Stimulated activated memory B cell treated with anti-CD40 and anti-IgM and Interleukin-4, amounts not matched to agents 10 μg/mL and 1 μg/mL and 100 μg/mL, for 72 hours (primary cell): ENCODE measurements around the gene IL1A.
A peak's percentile ranks its signal among the peaks of the same experiment; 100 is the strongest.

Source experiments
- ATAC-seq: fragments of 150-1000 bp; cut with Tn5 transposase; 2 replicates; pipeline ENCODE4 v1.10.0; 2021
- H3K27ac Mint-ChIP-seq: one replicate; pipeline ENCODE4 v1.8.0; 2022; ENCODE audit warnings: mild to moderate bottlenecking, mixed read lengths
- H3K27me3 Mint-ChIP-seq: one replicate; pipeline ENCODE4 v1.8.0; 2022; ENCODE audit warnings: mixed read lengths
- H3K36me3 Mint-ChIP-seq: one replicate; pipeline ENCODE4 v1.8.0; 2022; ENCODE audit warnings: mixed read lengths
- H3K4me1 Mint-ChIP-seq: one replicate; pipeline ENCODE4 v1.8.0; 2022; ENCODE audit warnings: mixed read lengths
- H3K4me3 Mint-ChIP-seq: one replicate; pipeline ENCODE4 v1.8.0; 2022; ENCODE audit warnings: mild to moderate bottlenecking, moderate library complexity, mixed read lengths
- H3K9me3 Mint-ChIP-seq: one replicate; pipeline ENCODE4 v1.8.0; 2022; ENCODE audit warnings: mixed read lengths

IL1A gene

DNA sequence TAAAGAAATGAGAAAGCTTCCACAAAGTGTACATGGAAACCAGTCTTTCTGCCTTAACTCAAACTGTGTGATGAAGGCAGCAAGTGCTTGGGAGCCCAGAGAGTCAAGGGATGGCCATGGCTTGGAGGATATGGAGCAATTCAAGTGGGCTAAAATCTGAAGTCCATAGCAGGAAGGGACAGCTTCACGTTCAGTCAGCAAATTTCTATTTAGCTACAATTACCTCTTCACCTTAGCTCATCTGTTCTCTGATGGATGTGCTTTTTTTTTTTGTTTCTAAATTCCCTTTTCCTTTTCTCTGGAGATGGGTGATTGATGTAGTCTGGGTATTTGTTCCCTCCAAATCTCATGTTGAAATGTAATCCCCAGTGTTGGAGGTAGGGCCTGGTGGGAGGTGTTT is 4.9 kb upstream of the IL1A start:
- H3K9me3 Mint-ChIP-seq = peaks cover 3% of the 10 kb centered on the region
- H3K4me3 Mint-ChIP-seq = no peak overlapping the region

DNA sequence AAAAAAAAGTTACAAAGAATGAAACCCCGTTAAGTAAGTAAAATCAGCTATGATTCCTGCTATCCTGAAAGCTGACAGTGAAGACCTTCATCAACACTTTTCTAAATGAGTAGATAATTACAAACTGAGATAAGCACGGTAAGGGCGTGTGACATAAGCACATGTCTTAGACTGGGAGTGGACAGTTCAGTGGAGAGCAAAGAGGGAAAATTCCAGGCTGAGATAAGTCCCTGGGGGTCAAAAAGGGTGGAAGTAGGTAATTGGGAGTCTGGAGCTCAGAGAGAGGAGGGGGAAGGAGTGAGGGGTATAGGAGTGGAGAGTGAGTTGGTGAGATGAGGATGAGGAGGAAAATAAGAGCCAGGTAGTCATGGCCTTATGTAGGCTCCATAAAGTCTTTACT is 4.4 kb upstream of the IL1A start:
- no peak for ATAC-seq
- Mint-ChIP-seq H3K27ac (no peak overlapping the region), H3K4me3 (no peak overlapping the region), H3K36me3 (peaks cover 6% of the 10 kb centered on the region), H3K9me3 (peaks cover 3% of the 10 kb centered on the region), H3K27me3 (no peaks in the 10 kb centered on the region), H3K4me1 (peaks cover 19% of the 10 kb centered on the region)

More for the DNA sequence above, 4.9 kb upstream of the IL1A start:
- H3K4me1 Mint-ChIP-seq = peaks cover 19% of the 10 kb centered on the region
- no peaks in the 10 kb centered on the region for H3K27me3 Mint-ChIP-seq
- peaks cover 6% of the 10 kb centered on the region for H3K36me3 Mint-ChIP-seq
- no peak overlapping the region for H3K27ac Mint-ChIP-seq
- no peak for ATAC-seq

DNA sequence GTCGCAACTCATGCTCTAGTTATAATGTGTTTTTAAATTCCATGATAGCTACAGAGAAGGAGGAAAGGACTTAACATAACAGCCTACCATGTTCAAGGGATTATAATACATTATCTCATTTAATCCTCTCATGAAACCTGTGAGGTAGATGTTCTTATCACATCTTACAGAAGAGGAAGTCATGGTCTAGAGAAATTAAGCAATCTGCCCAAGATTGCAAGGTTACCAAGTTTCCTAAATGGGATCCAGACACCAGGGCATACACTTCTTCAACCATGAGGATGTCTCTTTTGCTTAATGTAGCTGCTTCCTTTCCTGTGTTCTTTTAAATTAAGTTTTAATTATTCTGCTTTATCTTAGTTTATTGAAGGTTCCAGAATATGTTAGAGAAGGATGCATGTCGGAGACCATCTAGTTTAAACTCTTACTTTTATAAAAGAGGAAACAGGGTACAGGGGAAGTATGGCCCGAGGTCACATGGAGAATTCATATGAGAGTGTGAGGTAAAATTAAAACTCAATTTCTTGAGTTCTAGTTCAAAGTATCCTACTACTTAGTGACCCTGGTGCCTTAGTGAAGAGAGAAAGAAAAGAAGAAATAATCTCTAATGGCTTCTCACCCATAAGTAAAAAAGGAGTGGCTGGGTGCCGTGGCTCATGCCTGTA is 3.6 kb upstream of the IL1A start:
- H3K4me3 Mint-ChIP-seq = no peak overlapping the region
- no peak overlapping the region for H3K27ac Mint-ChIP-seq
- H3K9me3 Mint-ChIP-seq = no peaks in the 10 kb centered on the region
- no peaks in the 10 kb centered on the region for H3K36me3 Mint-ChIP-seq
- no peaks in the 10 kb centered on the region for H3K27me3 Mint-ChIP-seq
- H3K4me1 Mint-ChIP-seq = peaks cover 19% of the 10 kb centered on the region
- no peak for ATAC-seq

DNA sequence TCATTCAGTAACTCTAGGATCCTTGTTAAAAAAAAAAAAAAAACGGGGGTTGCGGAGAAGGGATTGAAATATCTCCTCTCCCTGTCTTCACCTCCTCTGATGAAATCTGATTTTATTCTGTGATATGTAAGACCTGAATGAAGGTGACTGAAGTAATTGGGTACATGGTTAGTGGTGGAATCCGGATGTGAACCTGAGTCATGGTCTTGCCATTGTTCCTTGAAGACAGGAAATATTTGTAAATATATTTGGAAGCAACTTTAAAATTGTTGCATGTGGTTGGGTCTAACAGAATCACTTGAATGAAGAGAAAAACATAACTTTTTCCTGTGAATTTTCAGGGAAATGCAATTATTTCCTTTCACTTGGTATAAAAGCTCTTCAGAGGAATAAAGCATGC is 3.0 kb upstream of the IL1A start:
- H3K27ac Mint-ChIP-seq = no peak overlapping the region
- H3K4me1 Mint-ChIP-seq = peaks cover 25% of the 10 kb centered on the region
- H3K27me3 Mint-ChIP-seq = no peaks in the 10 kb centered on the region
- H3K9me3 Mint-ChIP-seq = no peaks in the 10 kb centered on the region
- H3K36me3 Mint-ChIP-seq = no peaks in the 10 kb centered on the region
- no peak overlapping the region for H3K4me3 Mint-ChIP-seq
- ATAC-seq = no peak

DNA sequence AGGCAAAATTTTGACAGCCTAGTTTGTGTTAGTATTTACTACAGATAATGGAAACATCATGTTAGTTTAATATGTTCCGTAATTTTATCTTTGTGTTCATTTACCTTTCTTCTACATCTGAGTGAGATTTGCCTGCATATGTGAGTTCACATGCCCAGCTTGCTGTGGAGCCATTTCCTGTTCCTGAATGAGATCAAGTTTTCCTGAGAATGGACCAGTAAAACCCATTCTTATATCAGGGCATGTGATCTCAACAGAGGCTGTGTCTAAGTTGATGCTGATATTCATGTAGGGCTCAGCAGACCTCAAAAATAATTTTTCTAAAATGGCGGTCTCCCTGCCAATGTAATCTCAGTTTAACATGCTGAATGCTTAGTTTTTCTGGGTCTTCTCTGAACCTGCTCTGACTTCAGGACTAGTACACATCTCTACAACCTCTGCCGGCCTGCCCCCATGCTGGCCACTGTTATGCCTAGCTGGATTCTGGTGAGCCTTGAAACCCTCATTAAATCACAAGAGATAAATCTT is 1.0 kb downstream of the IL1A start:
- Mint-ChIP-seq H3K4me3 (peak overlapping the region; percentile 51), H3K27me3 (no peaks in the 10 kb centered on the region), H3K27ac (peak overlapping the region; percentile 76)

DNA sequence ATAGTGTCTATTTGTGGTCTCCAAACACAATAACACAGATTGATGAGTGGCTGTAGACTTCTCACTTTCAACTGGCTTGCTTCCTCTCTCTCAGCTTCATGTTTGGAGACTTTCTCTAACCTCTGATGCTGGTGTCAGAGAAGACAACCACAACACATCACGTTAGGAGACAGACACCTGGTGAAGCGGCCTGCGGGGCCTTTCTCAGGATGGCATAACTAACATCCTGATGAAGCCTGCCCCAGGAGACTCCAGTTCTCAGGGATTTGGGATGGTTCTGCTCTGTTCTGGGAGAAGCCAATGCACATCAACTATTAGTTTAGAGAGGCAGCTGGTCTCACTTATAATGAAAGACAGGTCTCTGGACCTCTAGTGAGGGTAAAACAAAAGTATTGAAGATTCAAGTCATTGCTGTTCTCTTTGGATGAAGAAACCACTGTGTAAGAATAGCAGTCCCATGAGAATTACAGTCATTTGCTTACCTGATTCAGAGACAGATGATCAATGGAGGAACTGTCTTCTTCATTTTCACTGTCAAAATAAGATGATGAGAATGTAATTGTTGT is 2.0 kb downstream of the IL1A start:
- Mint-ChIP-seq H3K27ac (peak overlapping the region; percentile 76), H3K36me3 (peaks cover 9% of the 10 kb centered on the region), H3K27me3 (peaks cover under 1% of the 10 kb centered on the region), H3K9me3 (no peaks in the 10 kb centered on the region), H3K4me3 (peak overlapping the region; percentile 27), H3K4me1 (peaks cover 37% of the 10 kb centered on the region)
- ATAC-seq = peak; percentile 87

More for the DNA sequence above, 1.0 kb downstream of the IL1A start:
- H3K36me3 Mint-ChIP-seq = peaks cover 4% of the 10 kb centered on the region
- peaks cover 37% of the 10 kb centered on the region for H3K4me1 Mint-ChIP-seq
- ATAC-seq = no peak
- H3K9me3 Mint-ChIP-seq = no peaks in the 10 kb centered on the region

DNA sequence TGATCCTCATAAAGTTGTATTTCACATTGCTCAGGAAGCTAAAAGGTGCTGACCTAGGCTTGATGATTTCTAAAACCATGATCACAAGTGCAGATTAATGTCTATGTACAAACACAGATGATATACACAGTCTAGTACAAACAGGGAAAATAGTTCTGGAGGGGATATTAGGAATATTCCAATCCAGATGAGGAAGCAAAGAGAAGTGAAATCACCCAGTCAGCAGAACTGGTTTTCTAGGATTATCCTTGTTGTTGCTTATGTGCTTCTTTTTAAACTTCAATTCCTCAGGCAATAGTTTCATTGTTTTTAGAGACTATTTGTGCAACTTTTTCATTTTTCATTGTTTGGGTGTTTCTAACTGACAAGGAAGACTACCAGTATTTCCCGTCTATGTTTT is 4.7 kb downstream of the IL1A start:
- H3K27ac Mint-ChIP-seq = no peak overlapping the region
- no peak overlapping the region for H3K4me3 Mint-ChIP-seq
- H3K27me3 Mint-ChIP-seq = peaks cover 9% of the 10 kb centered on the region
- ATAC-seq = no peak
- H3K36me3 Mint-ChIP-seq = peaks cover 16% of the 10 kb centered on the region
- peaks cover 41% of the 10 kb centered on the region for H3K4me1 Mint-ChIP-seq
- no peaks in the 10 kb centered on the region for H3K9me3 Mint-ChIP-seq

DNA sequence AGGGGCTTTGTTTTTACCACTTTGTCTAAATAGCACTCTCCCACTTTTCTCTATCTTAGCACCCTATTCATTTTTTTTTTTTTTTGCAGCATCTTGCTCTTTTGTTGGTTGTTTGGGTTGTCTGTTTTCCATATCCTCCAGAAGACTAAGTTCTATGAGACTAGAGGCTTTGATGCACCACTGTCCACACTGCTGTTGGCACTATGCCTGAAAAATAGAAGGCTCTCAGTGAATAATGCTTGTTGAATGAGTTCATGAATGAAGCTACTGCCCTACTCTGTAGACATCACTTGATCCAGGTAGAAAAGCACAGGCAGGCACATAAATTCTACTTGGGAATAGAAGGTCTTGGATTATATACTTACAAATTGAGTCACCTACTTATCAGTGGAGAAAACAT is 7.3 kb downstream of the IL1A start:
- H3K36me3 Mint-ChIP-seq = peaks cover 16% of the 10 kb centered on the region
- peak overlapping the region; percentile 21 for H3K27ac Mint-ChIP-seq
- no peaks in the 10 kb centered on the region for H3K9me3 Mint-ChIP-seq
- ATAC-seq = no peak
- no peak overlapping the region for H3K4me3 Mint-ChIP-seq
- peaks cover 9% of the 10 kb centered on the region for H3K27me3 Mint-ChIP-seq
- H3K4me1 Mint-ChIP-seq = peaks cover 23% of the 10 kb centered on the region

DNA sequence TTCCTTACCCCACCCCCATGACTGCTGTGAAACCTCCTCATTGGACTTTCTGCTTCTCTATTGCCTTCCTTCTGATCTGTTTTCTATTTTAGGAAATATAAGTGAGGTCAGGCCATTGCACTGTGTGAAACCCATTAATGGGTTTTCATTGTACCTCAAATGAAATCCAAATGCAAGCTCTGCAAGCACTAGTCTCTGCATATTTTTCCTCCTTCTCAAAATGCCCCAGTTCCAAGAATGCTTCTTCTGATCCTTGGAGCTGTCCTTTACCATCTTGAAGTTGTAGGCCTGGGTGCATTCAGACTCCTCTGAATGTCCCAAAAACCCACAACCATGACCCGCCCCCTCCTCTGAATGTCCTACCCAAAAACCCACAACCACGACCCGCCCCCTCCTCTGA is 8.2 kb downstream of the IL1A start:
- Mint-ChIP-seq H3K4me1 (peaks cover 14% of the 10 kb centered on the region), H3K4me3 (no peak overlapping the region), H3K36me3 (peaks cover 16% of the 10 kb centered on the region), H3K9me3 (no peaks in the 10 kb centered on the region), H3K27ac (no peak overlapping the region), H3K27me3 (peaks cover 9% of the 10 kb centered on the region)
- no peak for ATAC-seq

DNA sequence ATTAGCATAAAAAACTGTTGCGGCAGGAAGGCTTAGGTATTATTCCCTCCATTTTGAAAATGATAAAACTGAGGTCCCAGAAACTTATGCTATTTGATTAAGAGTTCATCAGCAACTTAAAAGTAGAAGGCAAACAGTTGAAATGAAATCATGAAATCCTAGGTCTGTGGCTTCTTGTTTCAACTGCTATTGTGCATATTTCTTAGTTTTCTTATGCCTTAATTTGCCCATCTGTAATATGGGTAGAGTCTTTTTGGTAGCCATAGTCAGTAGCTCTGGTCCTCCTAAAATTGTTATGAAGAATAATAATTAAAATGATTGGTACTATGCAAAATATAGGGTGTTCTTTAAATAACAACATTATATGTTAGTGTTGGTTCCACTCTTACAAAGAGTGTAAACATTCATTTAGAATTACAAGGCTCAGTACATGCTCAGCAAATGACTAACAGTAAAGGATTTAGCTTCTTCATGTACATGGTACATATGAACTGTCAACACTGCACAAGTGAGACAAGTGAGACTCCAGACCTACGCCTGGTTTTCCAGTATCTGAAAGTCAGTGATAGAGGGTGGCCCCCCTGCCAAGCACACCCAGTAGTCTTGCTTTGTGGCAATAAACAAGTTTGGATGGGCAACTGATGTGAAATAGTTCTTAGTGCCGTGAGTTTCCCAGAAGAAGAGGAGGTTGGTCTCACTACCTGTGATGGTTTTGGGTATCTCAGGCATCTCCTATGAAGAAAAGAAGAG is 9.6 kb downstream of the IL1A start:
- Mint-ChIP-seq H3K9me3 (no peaks in the 10 kb centered on the region), H3K27me3 (peaks cover 9% of the 10 kb centered on the region), H3K27ac (no peak overlapping the region), H3K36me3 (peaks cover 16% of the 10 kb centered on the region), H3K4me3 (no peak overlapping the region), H3K4me1 (peaks cover 14% of the 10 kb centered on the region)
- ATAC-seq = no peak

DNA sequence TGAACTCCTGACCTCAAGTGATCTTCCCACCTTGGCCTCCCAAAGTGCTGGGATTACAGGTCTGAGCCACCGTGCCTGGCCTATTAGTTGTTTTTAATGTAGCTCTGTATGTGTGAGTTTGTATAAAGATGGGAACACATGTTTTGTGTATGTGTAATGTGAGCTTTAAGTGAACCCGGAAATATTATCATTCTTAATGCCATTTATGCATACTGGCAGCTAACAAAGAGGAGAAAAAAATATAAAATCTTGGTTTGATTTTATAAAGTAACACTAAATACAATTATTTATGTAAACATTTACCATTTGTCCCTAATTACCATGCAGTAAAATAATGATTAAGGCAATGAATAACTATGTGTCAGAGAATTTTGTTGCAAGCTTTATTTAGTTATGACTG is 10.7 kb downstream of the IL1A start:
- Mint-ChIP-seq H3K4me1 (peaks cover 14% of the 10 kb centered on the region), H3K27ac (no peak overlapping the region), H3K9me3 (no peaks in the 10 kb centered on the region), H3K36me3 (peaks cover 12% of the 10 kb centered on the region), H3K27me3 (peaks cover 9% of the 10 kb centered on the region), H3K4me3 (no peak overlapping the region)
- no peak for ATAC-seq

DNA sequence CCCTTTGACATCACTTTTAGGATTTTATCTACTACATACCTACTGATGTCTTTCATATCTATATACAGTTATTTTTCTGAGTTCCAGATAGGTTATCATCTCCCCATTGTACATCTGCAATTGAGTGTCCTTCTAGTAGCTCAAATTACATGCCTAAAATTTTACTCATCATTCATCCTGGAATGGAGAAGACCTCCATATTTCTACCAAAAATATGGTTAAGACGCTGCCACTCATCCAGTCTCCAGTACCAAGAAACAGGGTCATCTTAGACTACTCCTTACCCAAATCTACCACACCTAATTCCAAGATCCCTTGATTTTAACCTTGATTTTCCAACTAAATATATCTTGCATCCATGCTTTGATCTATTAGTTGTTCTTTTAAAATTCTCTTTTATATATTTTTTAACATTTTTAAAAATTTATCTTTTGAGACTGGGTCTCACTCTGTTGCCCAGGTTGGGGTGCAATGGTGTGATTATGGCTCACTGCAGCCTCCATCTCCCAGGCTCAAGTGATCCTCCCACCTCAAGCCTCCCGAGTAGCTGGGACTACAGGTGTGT is 11.3 kb downstream of the IL1A start:
- peaks cover 9% of the 10 kb centered on the region for H3K27me3 Mint-ChIP-seq
- no peaks in the 10 kb centered on the region for H3K9me3 Mint-ChIP-seq
- peaks cover 12% of the 10 kb centered on the region for H3K36me3 Mint-ChIP-seq
- no peak overlapping the region for H3K27ac Mint-ChIP-seq
- no peak for ATAC-seq
- peaks cover 14% of the 10 kb centered on the region for H3K4me1 Mint-ChIP-seq
- H3K4me3 Mint-ChIP-seq = no peak overlapping the region

DNA sequence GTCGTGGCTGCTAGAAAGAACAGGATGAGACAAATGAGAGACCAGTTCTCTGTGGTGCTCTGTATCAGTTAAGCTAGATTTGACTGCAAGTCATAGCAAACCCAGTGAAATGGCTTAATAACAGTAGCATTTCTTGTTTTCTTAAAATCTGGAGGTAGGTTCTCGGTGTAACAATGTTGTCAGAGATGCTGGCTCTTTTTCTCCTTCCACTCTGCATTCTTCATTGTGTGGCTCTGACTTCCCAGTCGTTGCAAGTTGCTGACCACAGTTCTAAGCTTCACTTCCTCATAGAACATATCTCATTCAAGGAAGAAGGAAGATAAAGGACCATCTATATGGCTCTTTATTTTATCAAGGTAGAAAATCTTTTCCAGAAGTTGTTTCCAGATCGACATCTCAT is 12.0 kb downstream of the IL1A start:
- Mint-ChIP-seq H3K27ac (no peak overlapping the region), H3K27me3 (peaks cover 8% of the 10 kb centered on the region), H3K36me3 (peaks cover 6% of the 10 kb centered on the region), H3K4me1 (peaks cover 14% of the 10 kb centered on the region), H3K9me3 (no peaks in the 10 kb centered on the region), H3K4me3 (no peak overlapping the region)
- ATAC-seq = no peak

DNA sequence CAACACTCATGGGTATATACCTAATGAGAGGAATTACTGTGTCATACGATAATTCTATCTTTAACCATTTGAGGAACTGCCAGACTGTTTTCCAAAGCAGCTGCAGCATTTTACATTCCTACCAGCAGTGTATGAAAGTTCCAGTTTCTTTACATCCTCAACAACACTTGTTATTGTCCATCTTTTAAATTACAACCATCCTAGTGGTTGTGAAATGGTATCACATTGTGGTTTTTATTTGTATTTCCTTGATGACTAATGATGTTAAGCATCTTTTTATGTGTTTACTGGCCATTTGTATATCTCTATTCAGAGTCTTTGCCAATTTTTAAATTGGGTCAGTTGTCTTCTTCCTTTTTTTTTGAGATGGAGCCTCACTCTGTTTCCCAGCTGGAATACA is 15.9 kb downstream of the IL1A start:
- no peaks in the 10 kb centered on the region for H3K36me3 Mint-ChIP-seq
- no peaks in the 10 kb centered on the region for H3K9me3 Mint-ChIP-seq
- H3K4me3 Mint-ChIP-seq = no peak overlapping the region
- H3K27me3 Mint-ChIP-seq = no peaks in the 10 kb centered on the region
- no peak for ATAC-seq
- peaks cover 33% of the 10 kb centered on the region for H3K4me1 Mint-ChIP-seq
- H3K27ac Mint-ChIP-seq = no peak overlapping the region

DNA sequence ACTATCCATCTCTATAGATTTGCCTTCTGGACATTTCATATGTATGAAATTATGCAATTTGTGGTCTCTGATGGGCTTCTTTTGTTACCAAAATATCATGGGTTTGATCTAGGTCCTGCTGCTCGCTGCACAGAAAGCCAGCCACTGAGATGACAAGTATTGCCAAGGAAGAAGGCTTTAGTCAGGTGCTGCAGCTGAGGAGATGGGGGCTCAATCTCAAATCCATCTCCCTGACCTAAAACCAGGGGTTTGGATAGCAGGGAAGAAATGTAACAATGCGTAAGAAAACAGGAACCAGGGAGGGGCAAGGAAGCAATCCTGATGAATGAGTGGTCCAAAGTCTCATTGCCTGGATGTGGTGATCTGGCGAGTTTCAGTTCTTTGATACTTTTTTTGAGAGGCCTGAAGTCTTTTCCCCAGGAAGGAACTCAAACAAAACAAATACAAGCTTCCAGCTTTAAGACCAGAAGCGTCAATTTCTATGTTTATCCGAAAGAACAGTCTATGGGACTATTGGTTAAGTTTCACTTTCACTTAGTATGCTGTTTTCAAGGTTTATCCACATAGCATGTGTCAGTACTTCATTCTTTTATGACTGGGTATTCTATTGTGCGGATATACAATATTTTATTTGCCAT is 16.5 kb downstream of the IL1A start:
- Mint-ChIP-seq H3K27ac (no peak overlapping the region), H3K4me3 (no peak overlapping the region), H3K4me1 (peaks cover 34% of the 10 kb centered on the region), H3K27me3 (no peaks in the 10 kb centered on the region), H3K9me3 (no peaks in the 10 kb centered on the region), H3K36me3 (no peaks in the 10 kb centered on the region)
- ATAC-seq = no peak
